Ascending aorta (tissue), 2 donors: ENCODE measurements around the gene PBLD. TPM values are rescaled to one million over a fixed set of nuclear protein-coding genes. Genes with fewer than 3 reads are reported as not detected.
"Not testable (repeated sequence)": the region's sequence is repeated elsewhere in the genome, so short reads cannot be mapped to it uniquely, and the experiment has no call there.

Experiments
- DNase-seq, 2 donors: peaks; one replicate each; pipeline ENCODE4 v3.0.0-alpha.2; 2019; ENCODE audit warnings: low spot score in 2 of 2
- H3K27ac ChIP-seq, 2 donors: fragments of 200-600 bp; sonication (generic); one replicate each; pipeline ENCODE4 v1.5.1; 2016 to 2017; ENCODE audit warnings: mild to moderate bottlenecking in 1 of 2
- H3K27me3 ChIP-seq: fragments of 200-600 bp; sonication (generic); one replicate; pipeline ENCODE4 v1.5.1; 2017
- H3K36me3 ChIP-seq, 2 donors: fragments of 200-600 bp; sonication (generic); one replicate each; pipeline ENCODE4 v1.5.1; 2016
- H3K4me1 ChIP-seq, 2 donors: fragments of 200-600 bp; sonication (generic); one replicate each; pipeline ENCODE4 v1.5.1; 2016 to 2017; ENCODE audit warnings: mild to moderate bottlenecking in 1 of 2
- H3K4me3 ChIP-seq, 2 donors: fragments of 200-600 bp; sonication (generic); one replicate each; pipeline ENCODE4 v1.5.1; 2016 to 2017; ENCODE audit warnings: mild to moderate bottlenecking in 1 of 2
- H3K9me3 ChIP-seq, 2 donors: fragments of 200-600 bp; sonication (generic); one replicate each; pipeline ENCODE4 v1.5.1; 2016
- CTCF ChIP-seq, 3 experiments: fragments of 200-600 bp in 2 of 3; fragments of 450-650 bp in 1 of 3; sonication (generic) in 2 of 3; IDR thresholded peaks; one replicate each; pipeline ENCODE4 v1.5.1; 2016 to 2019; ENCODE audit warnings: antibody characterized with exemption in 3 of 3, mild to moderate bottlenecking in 1 of 3, moderate library complexity in 1 of 3
- intact Hi-C: fragments of 100-400 bp; cut with DNase I; formaldehyde crosslinking; loops from one replicate; pipeline ENCODE4 v1.15.1; 2023
- total RNA-seq: library from RNA; depleted of rRNA; stranded (reverse); fragments of >200 nt; gene quantifications from one replicate; pipeline ENCODE4 v1.1.0, GENCODE V29; 2016

Gene PBLD
- total RNA-seq, 1 donor from 2014 or later, result 0.32 TPM

- no peak for DNase-seq
- intact Hi-C loops, result no loop called here
- Histone ChIP-seq H3K27me3 (no peaks in the 10 kb centered on the region), H3K9me3 (peaks cover 0 to 3% of the 10 kb centered on the region in 2 donors), H3K4me3 (no peak overlapping the region), H3K27ac (no peak overlapping the region), H3K36me3 (no peaks in the 10 kb centered on the region), H3K4me1 (no peaks in the 10 kb centered on the region)
- no peak for TF ChIP-seq CTCF (IDR thresholded peaks at IDR 0.05)
Observed at GRCh38 chr10:68315582-68315981, 17.1 kb downstream of the PBLD start.

- H3K4me3 ChIP-seq, H3K4me1 ChIP-seq, DNase-seq, intact Hi-C loops, H3K27me3 ChIP-seq, H3K36me3 ChIP-seq, H3K27ac ChIP-seq, H3K9me3 ChIP-seq: not testable (repeated sequence)
Observed at GRCh38 chr10:68314930-68315329, 17.8 kb downstream of the PBLD start.

DNA sequence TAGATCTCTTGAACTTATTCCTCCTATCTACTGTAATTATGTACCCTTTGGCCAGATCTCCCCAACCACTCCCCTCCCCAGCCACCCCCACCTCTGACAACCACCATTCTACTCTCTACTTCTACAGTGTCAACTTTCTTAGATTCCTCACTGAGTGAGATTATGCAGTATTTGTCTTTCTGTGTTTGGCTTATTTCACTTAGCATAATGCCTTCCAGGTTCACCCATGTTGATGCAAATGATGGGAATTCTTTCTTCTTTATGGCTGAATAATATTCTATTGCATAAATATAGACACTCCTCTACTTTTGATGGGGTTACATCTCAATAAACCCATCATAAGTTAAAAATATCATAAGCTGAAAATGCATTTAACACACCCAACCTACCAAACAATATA, 22.2 kb downstream of the PBLD start:
- Histone ChIP-seq H3K4me1 (no peaks in the 10 kb centered on the region), H3K27ac (no peak overlapping the region), H3K4me3 (no peak overlapping the region), H3K27me3 (no peaks in the 10 kb centered on the region), H3K36me3 (no peaks in the 10 kb centered on the region), H3K9me3 (no peaks in the 10 kb centered on the region)
- intact Hi-C loops, result no loop called here
- no peak for DNase-seq
- TF ChIP-seq CTCF (IDR thresholded peaks at IDR 0.05), result no peak

DNA sequence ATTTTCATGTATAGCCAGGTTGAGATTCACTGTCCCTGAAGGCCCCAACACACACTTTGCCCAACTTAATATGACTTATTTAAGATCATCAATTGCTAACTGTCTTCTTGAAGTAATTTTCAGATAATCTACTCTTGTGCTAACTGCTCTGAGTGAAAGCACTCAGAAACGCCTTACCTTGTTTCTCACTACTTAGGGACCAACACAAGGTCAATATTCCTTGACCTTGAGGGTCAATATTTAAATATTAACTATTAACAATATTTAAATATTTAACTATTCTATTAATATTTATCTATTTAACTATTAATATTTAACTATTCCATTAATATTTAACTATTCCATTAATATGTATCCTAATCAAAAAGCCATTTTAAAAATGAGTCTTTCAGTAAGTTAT, 26.9 kb downstream of the PBLD start:
- intact Hi-C loops, result no loop called here
- H3K4me3 ChIP-seq, result no peak overlapping the region
- H3K36me3 ChIP-seq, result no peaks in the 10 kb centered on the region
- H3K27ac ChIP-seq, result no peak overlapping the region
- no peaks in the 10 kb centered on the region for H3K9me3 ChIP-seq
- no peaks in the 10 kb centered on the region for H3K27me3 ChIP-seq
- DNase-seq, result no peak
- no peaks in the 10 kb centered on the region for H3K4me1 ChIP-seq
- no peak for TF ChIP-seq CTCF (IDR thresholded peaks at IDR 0.05)

GRCh38 chr10:68303849-68304412, 28.8 kb downstream of the PBLD start:
- intact Hi-C loops, result loop anchor here (5.0 kb wide), 1 partner anchor 447 kb away; no protein-coding TSS in a partner anchor
- DNase-seq, result no peak
- Histone ChIP-seq H3K27ac (no peak overlapping the region), H3K27me3 (no peaks in the 10 kb centered on the region), H3K4me3 (no peak overlapping the region), H3K36me3 (no peaks in the 10 kb centered on the region), H3K9me3 (no peaks in the 10 kb centered on the region), H3K4me1 (no peaks in the 10 kb centered on the region)
- TF ChIP-seq CTCF (IDR thresholded peaks at IDR 0.05), result no peak

- no peaks in the 10 kb centered on the region for H3K36me3 ChIP-seq
- H3K9me3 ChIP-seq, result no peaks in the 10 kb centered on the region
- no peaks in the 10 kb centered on the region for H3K27me3 ChIP-seq
- no peak for DNase-seq
- TF ChIP-seq CTCF (IDR thresholded peaks at IDR 0.05), result no peak
- intact Hi-C loops, result loop anchor here (5.0 kb wide), 1 partner anchor 446 kb away; no protein-coding TSS in a partner anchor
- H3K27ac ChIP-seq, result no peak overlapping the region
- H3K4me1 ChIP-seq, result no peaks in the 10 kb centered on the region
- H3K4me3 ChIP-seq, result no peak overlapping the region
Observed at GRCh38 chr10:68302871-68303270, 29.9 kb downstream of the PBLD start.
